HTERT RPE-1 (cell line): ENCODE measurements around the gene NUDT8.
"Not testable (repeated sequence)": the region's sequence is repeated elsewhere in the genome, so short reads cannot be mapped to it uniquely, and the experiment has no call there.

Experiments
- in situ Hi-C: fragments of 300-500 bp; cut with MboI; formaldehyde crosslinking; loops from 4 replicates; pipeline ENCODE4 v1.14.3; 2020; ENCODE audit warnings: low sequenced_read_pairs

NUDT8 gene

DNA sequence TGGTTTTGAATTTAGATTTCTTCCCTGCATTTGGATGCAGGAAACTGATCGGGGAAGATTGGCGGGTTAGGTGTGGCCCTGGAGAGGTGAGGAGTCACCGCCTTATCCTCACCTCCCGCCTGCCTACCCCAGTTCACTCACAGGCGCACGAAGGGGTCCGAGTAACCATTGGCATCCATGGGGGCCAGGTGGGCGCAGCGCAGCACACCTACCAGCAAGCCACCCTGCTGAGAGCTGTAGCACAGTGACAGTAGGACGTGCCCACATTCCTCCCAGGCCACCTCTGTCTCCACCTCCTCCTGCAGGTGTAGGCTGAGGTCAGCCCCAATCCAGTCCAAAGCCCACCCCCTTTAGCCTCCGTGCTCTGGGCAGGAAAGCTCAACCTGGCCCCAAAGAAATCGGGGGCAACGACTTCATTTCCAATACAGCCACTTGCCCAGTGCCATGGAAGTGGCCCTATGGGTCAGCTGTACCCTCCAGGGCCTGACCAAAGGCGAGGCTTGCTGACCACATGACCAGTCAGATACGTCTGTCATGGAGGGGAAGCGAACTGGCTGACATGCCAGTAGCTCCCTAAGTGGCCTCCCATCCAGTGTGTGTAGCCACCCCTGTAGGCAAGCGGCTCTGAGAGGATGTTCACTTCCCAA lies 16.3 kb downstream of the NUDT8 start:
- in situ Hi-C loops, result no loop called here

- in situ Hi-C loops, result no loop called here
Measured at GRCh38 chr11:67612751-67613150, 17.0 kb downstream of the NUDT8 start.

DNA sequence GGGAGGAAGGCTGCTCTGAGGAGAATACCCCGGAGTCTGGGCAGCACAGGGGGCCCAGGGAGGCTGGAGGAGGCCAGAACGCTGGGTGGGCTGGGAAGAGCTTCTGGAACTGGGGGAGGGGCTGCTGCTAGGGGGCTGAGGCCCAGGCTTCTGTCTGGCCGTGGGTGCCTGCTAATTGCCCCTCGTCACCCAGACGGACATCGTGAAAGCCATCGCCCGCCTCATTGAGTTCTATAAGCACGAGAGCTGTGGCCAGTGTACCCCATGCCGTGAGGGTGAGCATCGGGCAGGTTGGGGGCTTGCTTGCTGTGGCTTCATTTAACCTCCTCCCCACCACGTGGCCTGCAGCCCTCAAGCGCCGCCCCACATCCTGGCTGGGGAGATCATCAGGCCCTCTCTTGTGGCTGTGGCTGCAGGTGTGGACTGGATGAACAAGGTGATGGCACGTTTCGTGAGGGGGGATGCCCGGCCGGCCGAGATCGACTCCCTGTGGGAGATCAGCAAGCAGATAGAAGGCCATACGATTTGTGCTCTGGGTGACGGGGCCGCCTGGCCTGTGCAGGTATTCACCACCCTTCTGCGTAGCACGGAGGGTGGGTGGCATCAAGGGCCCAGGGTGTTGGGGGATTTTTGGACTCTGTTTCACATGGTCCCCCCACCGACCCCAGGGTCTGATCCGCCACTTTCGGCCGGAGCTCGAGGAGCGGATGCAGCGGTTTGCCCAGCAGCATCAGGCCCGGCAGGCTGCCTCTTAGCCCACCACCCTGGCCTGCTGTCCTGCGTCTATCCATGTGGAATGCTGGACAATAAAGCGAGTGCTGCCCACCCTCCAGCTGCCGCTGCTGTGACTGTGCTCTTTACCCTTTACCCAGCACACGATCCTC lies 17.8 kb downstream of the NUDT8 start:
- in situ Hi-C loops, result no loop called here

DNA sequence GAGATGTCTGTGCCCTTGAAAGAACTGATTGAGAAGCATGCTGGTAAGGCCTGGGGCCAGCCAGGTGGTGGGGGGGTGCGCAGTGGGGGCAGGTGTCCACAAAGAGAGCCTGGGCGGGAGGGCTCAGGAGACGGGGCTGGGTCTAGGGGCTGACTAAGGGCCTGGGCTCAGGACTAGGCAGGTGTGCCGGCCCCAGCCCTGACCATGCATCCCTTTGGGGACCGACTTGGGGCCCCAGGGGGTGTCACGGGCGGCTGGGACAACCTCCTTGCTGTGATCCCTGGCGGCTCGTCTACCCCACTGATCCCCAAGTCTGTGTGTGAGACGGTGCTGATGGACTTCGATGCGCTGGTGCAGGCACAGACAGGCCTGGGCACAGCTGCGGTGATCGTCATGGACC lies 18.6 kb downstream of the NUDT8 start:
- in situ Hi-C loops, result no loop called here

DNA sequence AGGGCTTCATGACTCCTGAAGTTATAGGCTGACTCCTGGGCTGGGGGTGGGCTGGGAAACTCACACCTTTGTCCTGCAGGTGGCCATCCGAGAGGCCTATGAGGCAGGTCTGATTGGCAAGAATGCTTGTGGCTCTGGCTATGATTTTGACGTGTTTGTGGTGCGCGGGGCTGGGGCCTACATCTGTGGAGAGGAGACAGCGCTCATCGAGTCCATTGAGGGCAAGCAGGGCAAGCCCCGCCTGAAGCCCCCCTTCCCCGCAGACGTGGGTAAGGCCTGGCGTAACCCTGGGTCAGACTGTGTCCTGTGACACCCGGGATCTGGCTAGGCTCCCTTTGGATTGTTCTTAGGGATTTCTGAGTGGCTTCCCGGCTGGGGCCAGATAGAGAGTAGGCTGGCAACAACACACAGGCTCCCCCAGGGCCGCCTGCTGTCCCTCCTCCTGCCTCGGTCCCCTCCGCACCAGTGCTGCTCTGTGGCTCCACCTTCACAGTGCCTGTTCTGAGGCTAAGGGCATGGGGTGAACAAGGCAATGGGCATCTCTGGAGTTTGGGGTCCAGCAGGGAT lies 19.4 kb downstream of the NUDT8 start:
- in situ Hi-C loops, result no loop called here

- in situ Hi-C loops, result no loop called here
Measured at GRCh38 chr11:67609316-67609715, 20.4 kb downstream of the NUDT8 start.

GRCh38 chr11:67608486-67608885 lies 21.3 kb downstream of the NUDT8 start:
- in situ Hi-C loops, result no loop called here

GRCh38 chr11:67607507-67607906 lies 22.2 kb downstream of the NUDT8 start:
- in situ Hi-C loops, result no loop called here

- in situ Hi-C loops, result no loop called here
Measured at GRCh38 chr11:67606492-67607295, 23.0 kb downstream of the NUDT8 start, which contains the start of gene NDUFV1. Gene NDUFV1 (plus strand): TSS chr11:67606936. CDS start chr11:67607005, 69 bp downstream.

- in situ Hi-C loops, result no loop called here
Measured at GRCh38 chr11:67606093-67606491, 23.6 kb downstream of the NUDT8 start.

DNA sequence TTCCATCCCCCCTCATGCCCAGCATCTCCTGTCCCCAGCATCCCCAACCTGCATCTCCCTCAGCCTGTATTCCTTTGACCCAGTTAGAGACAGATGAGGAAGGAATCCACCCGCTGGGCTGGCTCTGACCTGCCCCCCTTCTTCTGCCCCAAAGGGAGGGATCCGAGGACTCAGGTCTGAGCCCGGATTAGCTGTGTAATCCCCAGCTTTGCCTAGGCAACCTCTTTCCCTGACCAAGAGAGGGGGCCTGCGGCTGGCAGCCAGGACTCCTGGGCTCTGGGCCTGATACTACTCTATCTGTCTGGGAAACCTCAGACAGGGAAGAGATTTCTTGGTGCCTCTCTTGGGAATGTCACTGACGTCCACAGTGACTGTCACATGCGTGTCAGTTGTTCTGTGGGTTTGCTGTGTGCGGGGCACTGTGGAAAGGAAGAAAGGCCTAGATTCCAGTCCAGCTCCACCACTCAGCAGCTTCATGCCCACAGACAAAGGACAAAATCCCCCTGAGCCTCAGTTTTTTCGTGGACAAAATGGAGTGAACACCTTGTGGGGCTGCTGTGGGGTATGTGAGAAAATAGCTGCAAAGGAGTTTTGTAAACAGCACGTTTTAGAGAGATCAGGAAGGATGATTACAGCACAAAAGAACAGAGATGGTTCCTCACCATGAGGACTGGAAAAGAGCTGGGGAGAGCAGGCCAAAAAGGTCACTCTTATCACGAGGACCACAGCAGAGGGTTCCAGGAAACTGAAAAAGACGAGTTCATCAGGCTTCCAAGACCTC lies 24.3 kb downstream of the NUDT8 start:
- in situ Hi-C loops, result no loop called here

- in situ Hi-C loops, result no loop called here
Measured at GRCh38 chr11:67604815-67605214, 24.9 kb downstream of the NUDT8 start.

- in situ Hi-C loops, result not testable (repeated sequence)
Measured at GRCh38 chr11:67604119-67604518, 25.6 kb downstream of the NUDT8 start.

GRCh38 chr11:67601098-67601497 lies 28.6 kb downstream of the NUDT8 start:
- in situ Hi-C loops, result no loop called here

DNA sequence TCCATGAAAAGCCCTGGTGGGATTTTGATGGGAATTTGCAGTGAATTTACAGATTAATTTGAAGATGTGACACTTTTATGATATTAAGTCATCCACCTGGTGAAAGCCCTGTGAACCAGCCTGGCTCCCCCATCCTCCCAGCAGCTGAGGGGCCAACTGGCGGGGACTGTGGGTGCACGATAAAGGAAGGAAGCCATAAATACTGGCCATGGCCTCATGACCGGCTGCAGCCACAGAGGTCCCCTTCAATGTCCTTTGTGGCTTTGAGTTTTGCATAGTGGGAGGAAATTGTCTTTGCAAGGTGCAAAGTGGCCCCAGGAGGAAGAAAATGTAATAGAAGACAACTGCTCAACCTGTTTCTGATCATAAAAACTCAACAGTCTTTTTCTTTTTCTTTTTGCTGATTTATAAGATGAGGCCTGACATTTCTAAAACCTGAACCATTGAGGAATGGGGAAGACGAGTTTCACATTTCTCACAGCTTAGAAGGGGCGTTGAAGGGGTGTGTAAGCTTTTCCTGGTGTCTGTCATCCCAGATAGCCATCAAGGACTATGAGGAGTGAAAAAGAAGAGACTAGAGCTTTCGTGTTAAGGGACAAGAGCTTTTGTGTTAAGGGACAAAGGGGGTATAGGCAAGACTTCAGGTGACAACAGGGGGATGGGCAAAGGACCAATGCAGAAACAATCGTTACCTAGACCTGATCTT lies 29.3 kb downstream of the NUDT8 start:
- in situ Hi-C loops, result no loop called here

- in situ Hi-C loops, result no loop called here
Measured at GRCh38 chr11:67599149-67599548, 30.6 kb downstream of the NUDT8 start.

GRCh38 chr11:67597963-67598362 lies 31.8 kb downstream of the NUDT8 start:
- in situ Hi-C loops, result not testable (repeated sequence)

DNA sequence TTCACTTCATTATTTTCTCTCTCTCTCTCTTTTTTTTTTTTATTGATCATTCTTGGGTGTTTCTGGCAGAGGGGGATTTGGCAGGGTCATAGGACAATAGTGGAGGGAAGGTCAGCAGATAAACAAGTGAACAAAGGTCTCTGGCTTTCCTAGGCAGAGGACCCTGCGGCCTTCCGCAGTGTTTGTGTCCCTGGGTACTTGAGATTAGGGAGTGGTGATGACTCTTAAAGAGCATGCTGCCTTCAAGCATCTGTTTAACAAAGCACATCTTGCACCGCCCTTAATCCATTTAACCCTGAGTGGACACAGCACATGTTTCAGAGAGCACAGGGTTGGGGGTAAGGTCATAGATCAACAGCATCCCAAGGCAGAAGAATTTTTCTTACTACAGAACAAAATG lies 32.3 kb downstream of the NUDT8 start:
- in situ Hi-C loops, result not testable (repeated sequence)

GRCh38 chr11:67596753-67597300 lies 32.9 kb downstream of the NUDT8 start:
- in situ Hi-C loops, result no loop called here
